Activated CD4-positive, alpha-beta T cell treated with anti-CD3 and anti-CD28 coated beads for 1 hour (primary cell): ENCODE data around the gene PXDC1.
"Not testable (repeated sequence)": the region's sequence is repeated elsewhere in the genome, so short reads cannot be mapped to it uniquely, and the experiment has no call there.

Source experiments
- DNase-seq: peaks from one replicate; pipeline ENCODE4 v3.0.0-alpha.2; 2020

PXDC1 gene

DNA sequence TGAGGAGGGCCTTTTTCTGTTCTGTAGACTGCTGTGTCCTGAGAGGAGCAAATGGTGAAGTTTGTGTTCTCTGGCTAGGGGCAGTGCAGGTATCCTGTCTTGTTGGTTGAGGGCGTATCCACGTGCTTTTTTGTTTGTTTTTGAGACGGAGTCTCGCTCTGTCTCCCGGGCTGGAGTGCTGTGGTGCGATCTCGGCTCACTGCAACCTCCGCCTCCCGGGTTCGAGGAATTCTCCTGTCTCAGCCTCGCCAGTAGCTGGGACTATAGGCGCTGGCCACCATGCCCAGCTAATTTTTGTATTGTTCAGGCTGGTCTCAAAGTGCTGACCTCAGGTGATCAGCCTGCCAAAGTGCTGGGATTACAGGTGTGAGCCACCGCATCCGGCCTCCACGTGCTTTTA lies 10.8 kb upstream of the PXDC1 start:
- DNase-seq, result no peak

DNA sequence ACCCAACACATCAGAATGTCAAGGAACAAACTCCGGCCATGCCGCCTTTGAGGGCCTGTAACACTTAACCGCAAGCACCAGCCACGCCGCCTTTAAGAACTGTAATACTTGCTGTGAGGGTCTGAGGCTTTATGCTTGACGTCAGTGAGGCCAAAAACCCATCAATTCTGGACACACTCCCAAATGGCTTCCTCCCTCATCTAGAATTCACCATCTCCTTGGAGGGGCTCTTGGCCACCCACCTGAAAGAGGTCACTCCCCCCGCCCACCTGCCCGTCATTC lies 10.4 kb upstream of the PXDC1 start:
- no peak for DNase-seq

DNA sequence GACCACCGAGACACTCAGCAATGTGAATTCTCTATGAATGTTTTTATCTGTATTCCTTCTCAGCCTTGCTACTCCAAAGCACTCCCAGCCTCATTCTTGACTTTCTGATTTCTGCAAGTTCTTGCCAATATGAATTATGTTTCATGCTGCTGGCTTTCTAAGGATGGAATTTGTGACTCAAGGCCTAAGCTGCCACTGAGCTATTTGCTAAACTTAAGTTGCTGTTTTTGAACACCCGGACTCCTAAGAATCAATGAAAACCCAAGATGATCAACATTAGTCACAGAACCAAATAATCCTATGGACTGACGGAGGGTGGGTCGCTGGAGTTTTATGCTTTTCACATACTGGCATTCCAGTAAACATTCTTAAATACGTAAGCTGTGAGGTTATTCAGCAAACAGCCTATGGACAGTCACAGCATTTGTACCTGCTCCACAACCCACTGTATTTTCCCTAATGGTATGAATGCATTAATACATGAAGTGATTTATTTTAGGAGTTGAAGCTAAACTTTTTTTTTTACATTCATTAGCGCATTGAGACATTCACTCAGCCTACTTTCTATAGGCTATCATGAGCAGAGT lies 8.2 kb upstream of the PXDC1 start:
- no peak for DNase-seq

DNA sequence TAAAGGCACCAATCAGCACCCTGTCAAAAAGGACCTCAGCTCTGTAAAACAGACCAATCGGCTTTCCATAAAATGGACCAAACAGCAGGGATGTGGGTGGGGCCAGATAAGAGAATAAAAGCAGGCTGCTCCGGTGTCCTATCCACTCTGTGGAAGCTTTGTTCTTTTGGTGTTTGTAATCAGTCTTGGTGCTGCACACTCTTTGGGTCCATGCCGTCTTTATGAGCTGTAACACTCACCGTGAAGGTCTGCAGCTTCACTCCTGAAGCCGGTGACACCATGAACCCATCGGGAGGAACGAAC lies 7.3 kb upstream of the PXDC1 start:
- no peak for DNase-seq

DNA sequence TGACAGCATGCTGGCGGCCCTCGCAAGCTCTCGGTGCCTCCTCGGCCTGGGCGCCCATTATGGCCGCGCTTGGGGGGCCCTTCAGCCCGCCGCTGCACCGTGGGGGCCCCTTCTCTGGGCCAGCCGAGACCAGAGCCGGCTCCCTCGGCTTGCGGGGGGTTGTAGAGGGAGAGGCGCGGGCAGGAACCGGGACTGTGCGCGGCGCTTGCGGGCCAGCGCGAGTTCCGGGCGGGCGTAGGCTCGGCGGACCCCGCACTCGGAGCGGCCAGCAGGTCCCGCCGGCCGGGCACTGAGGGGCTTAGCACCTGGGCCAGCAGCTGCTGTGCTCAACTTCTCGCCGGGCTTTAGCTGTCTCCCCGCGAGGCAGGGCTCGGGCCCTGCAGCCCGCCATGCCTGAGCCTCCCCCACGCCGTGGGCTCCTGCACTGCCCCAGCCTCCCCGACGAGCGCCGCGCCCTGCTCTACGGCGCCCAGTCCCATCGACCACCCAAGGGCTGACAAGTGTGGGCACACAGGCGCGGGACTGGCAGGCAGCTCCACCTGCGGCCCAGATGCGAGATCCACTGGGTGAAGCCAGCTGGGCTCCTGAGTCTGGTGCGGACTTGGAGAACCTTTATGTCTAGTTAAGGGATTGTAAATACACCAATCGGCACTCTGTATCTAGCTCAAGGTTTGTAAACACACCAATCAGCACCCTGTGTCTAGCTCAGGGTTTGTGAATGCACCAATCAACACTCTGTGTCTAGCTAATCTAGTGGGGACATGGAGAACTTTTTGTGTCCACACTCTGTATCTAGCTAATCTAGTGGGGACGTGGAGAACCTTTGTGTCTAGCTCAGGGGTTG lies 6.7 kb upstream of the PXDC1 start:
- not testable (repeated sequence) for DNase-seq

DNA sequence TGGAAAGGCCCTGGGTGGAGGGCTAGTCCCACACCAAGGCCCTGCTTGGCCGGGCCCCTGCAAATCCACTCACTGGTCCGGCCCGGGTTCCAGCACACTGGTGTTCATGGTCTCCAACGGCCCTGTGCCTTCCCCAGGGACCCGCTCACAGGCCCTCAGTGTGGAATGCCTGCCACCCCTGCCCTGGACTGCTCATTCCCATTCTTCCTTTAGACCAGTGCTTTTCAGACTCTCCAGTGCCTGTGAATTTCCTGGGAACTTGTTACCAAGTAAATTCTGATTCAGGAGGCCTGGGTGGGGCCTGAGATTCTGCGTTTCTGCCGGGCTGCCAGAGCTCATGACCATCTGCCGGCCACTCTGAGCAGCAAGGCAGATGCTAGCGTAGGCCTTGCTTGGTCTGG lies 5.7 kb upstream of the PXDC1 start:
- no peak for DNase-seq

DNA sequence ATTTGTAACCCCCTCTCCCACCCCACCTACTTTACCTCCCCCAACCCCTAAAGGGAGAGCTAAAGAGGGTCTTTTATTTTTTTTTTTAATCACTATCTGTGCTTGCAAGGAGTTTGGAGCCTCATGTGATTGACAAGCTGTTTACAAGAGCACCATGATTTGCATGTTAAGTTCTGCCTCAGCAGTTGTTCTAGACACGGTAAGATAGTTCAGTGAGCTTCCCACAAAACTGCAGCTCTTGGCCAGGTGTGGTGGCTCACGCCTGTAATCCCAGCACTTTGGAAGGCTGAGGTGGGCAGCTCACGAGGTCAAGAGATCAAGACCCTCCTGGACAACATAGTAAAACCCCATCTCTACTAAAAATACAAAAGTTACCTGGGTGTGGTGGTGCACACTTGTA lies 5.0 kb upstream of the PXDC1 start:
- no peak for DNase-seq

DNA sequence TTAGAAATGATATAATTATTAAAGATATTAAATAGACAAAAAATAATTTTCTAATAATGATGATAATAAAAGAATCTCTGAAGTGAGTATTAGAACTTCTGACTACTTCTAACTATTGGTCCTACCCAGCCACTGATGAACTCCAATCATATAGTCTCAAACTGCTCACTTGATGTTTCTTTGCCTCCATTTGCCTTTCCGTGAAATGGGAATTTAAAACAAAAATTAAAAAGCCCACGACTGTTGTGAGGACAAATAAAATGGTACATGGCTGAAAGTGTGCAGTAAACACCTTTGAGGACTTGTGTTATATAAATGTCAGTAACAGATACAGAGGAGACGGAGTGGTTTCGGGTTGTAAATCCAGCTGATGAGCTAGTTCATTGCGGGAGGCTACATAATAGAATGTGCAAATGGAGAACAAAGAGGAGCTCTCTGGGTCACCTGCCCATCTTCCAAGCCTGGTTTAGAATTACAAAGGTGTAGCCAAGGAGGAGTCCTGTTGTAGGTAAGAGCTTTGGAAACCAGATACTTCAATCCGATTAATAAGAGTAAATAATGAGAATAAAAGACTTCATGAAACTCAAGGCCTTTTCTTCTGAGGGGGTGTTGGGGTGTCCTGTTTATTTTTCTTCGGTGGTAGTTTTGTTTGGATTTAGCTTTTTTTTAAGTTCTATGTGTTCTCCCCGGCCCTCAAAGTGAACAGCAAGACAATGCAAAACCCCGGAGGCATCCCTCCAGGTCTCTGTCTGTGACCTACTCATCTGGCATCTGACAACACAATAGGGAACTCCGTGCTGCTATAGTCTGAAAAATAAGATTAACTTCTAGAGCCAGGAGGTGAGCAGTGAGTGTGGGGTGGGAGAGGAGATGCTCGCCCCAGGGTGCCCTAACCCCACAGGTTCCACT lies 4.4 kb upstream of the PXDC1 start:
- no peak for DNase-seq

DNA sequence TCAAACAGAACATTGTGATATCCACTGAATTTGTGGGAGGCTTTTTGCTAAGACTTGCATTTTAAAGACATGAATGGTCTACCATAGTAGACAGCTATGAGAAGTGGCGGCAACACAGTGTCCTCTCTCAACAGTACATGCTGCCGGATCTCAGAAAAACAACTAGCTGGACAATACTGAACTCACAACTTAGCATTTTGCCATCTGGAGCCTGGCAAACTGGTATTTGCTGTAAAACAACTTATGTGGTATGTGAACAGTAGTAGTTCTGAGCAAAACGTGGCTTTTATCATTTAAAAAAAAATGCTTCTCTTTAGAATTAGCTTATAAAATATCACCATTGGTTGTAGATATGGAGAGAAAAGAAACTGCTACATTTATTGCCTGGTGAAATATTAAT lies 3.3 kb upstream of the PXDC1 start:
- no peak for DNase-seq

DNA sequence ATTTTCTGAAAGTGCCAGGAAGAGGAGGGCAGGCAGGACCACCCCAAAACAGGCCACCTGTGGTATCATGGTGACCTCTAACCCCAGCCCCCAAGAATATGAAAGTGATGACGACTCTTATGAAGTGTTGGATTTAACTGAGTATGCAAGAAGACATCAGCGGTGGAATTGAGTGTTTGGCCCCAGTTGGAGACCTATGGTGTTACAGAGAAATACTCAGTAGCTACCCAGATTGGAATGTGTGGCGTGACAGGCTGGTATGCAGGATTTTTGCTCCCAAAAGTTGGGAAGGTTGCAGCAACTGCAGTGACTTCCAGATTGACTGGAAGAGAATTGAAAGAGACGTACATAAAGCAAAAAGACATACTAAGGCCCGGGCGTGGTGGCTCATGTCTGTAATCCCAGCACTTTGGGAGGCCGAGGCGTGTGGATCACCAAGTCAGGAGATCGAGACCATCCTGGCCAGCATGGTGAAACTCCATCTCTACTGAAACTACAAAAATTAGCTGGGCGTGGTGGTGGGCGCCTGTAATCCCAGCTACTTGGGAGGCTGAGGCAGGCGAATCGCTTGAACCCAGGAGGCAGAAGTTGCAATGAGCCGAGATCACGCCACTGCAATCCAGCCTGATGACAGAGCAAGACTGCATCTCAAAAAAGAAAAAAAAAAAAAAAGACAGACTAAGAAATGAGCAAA lies 2.7 kb upstream of the PXDC1 start:
- not testable (repeated sequence) for DNase-seq

DNA sequence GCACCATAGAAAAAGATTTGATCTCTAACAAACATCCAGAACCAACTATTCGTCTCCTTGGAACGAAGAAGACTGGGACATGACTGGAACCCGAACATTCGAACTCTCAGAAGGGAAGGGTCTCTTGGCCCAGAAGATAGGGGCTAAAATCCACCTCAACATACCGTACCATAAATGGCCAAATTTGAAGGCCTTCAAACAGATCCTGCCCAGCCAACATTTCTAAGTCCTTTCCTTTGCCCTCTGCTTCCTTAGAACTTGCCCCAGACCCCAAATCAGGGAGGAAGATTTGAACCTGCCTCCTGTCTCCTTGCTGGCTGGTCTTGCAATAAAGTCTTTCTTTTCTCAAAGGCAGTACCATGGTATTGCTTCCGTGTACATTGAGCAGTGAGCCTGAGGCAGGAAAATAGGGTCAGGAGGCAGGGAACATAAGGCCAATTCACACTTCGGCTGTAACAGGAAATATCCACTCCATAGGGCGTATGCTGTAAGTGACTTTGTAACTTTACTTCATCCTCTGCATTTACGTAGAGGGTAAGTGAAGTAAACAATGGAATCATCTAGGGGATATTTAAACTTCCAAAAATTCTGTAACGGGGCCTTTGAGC lies 1.8 kb upstream of the PXDC1 start:
- no peak for DNase-seq

DNA sequence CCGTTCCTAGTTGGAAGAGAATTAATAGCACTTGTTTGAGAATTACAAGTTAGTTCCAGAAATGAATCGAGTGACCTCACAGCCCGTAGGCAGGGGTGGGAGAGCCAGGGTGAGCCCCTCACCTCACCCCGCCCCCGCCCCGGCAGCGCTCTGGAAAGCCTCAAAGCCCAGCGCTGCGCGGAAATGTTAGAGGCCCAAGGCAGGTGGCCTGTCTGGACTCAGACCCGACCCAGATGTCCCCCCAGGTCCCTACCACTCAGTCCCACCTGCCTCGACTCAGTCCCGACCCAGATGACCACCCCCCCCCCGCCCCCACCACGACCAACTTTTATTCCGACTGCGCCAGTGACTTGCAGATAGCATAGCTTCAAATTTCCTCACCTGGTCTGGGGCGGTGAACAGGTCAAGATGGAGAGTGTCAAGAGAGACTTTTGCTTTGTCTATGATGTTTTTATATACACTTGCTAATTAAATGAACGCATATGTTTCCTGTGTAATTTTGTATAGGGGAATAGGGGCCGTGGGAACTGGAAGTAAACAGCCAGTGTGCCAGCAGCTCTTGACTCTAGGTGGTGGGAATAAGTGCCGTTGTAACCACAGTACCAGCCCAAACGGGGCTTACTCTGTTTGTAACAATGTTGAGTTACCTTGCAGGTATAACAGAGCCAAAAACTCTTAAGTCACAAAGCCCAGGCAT lies 1.2 kb upstream of the PXDC1 start:
- no peak for DNase-seq

DNA sequence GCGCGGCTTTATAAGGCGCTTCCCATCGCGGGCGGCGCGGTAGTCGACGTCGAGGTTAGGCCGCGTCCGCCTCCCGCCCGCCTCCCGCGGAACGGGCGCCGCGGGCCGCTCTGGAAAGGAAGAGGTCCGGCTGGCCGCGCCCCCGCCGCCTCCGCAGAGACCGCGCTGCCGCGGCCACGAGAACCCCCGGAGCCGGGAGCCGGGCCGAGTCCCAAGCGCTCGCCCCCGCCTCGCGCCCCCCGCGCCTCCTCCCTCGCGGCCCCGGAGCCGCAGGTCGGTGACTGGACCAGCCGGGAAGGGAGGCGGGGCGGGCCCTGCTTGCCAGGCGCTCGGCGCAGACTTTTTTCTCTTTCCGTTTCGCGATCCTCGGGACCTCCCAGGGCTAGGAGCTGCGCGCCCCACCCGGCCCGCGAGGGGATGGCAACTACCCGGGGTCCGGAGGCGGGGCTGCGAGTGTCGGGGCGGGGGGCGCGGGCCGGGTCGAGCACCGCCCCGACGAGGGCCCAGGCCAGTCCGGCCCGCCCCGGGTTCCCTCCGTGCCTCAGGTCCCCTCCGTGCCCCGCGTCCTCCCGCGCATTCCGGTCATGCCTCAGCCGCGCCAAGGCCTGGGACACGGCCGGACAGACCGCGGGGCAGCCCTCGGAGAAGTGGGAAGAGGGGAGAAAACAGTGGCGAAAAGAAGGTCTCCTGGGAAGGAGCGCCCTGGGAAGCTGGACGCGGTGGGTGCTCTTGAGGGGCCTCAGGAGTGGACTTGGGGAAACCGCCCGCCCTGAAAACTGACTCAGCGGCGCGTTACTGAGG lies 417 bp upstream of the PXDC1 start:
- DNase-seq, result peak; percentile 38

DNA sequence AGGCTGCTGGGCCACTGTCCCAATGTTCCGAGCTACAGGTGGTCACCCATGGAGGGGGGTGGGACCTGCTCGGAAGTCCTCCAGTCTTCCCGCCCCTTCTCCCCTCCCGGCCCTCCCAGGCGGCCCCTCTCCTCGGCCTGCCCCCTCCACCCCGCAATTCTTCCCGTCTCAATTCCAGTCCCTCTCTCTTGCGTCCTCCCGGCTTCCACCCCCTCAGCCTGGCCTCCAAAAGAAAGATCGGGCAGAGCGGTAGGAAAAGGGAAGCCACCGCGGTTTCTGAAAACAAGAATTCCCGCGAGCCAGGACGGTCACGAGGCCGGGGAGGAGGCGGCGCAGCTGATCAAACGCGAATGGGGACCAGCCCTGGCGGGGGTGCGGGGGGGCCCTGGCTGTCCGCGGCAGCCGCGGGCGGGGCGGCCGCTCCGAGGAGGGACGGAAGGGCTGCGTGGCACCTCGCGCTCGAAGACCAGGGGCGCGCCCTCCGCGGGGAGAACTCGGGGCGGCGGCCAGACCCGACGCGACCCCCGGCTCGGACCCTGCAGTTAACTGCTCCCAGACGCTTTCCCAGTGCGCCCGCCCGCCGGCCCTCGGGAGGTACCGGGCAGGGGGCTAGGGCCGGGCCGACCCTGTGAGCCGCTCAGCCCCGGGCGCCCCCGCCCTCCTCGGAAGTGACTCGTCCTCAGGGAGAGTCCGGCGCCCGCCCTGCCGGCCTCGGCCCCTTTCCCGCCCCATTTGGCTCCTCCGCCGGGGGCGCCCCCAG lies 1.0 kb downstream of the PXDC1 start:
- no peak for DNase-seq

DNA sequence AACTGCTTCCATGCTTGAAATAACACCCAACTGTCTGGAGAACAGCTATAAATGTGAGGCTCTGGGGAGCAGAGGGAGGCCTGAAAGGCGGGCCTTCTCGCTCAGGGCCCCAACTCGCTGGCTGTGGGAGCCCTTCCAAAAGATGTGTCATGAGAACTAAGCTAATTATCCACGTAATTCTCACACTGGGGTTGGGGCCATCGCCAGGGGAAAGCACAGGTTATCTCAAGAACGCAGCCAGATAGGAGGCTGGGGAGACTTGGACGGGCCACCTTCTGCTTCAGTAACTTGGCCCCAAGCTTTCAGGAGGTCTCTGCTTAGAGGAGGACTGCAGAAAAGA lies 1.6 kb downstream of the PXDC1 start:
- DNase-seq, result no peak

DNA sequence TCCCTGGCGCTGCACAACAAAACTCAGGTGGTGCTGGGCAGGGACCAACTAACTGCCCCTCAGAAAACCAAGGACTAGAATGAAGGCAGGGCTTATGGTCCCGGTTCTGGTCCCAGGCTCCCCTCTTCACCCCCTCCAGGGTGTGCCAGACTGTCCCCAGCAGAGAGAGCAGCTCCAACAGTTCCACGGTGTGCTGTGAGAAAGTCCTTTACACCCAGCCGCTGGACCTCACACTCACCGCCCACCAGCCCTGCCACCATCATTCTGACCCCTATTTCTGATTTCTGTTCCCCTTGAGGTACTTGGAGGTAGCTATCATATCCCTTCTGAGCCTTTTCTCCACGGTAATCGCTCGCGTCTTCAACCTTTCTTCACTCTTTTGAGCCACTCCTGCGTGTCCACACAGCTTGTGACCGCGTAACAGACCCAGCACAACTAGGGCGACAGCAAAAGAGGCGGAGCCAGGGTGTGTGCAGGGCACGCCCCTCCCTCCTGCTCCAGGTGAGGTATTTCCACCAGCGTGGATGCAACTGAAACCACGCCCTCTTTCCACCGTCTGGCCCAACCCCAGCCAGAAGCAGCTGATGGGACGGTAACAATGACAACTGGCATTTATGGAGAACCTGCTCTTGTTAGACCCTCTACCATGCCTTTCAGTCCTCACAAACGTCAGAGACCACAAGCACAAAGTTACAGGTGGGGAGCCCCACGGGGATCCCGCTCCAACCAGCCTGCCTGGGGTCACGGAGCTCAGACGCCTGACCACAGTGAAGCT lies 2.3 kb downstream of the PXDC1 start:
- DNase-seq, result no peak

DNA sequence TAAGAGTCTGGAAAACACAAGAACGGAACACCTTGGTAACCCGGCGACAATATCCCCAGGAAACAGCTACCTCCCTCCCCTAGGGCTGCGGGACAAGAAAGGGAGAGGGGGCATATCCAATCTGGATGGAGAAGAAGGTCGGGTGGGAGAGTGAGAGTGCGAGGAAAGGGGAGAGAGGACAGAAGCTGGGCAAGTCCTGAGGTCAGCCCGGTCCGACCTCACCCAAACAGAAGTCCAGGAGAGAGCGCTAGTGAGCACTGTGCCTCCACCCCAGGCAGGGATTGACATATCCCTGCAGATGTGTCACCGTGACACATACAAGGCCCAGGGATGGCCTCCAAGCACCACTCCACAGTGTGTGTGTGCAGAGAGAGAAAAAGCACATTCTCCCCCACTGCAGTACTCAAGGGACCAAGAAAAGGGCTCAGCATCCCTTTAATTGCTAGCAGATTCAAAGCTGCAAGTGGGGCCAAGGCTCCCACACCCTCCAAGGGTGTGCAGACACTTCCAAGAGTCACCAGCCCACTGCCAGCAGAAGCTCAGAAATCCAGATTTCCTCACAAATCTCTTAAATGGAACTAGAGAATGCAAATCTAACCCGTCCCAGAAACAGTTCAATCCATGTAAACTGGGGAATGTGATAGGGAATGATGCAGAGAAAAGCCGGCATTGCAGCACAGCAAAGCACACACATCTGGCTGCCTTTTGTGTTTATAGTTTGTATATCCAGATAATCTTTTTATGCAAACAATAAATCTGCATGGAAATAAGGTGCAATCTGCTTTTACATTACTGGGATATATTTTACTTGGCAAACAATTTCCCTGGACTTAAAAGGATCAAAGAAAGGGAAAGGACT lies 3.1 kb downstream of the PXDC1 start:
- no peak for DNase-seq

DNA sequence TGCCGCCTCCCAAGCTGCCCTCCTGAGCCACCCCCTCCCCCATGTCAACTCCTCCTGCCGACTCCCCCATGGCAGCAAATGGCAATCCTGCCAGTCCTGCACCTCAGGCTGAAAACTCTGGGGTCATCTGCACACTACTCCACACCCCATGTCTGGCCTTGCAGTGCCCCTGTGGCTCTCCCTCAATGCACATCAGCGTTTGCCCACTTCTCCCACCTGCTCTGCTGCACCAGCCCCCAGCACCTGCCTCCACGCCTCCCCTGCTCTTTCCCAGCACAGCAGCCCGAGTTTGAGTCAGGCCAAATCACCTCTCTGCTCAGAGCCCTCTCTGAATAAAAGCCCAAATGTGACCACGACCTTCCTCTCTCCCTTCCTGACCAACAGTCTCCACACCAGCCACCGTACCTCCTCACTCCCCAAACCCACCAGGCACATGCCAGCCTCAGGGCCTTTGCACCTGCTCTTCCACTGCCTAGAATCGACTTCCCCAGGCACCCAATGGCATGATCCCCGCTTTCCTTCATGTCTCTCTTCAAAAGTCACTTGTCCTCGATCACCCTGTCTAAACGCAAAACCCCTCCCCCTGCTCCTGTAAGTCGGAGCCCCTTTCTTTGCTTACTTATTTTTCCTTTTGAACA lies 4.3 kb downstream of the PXDC1 start:
- DNase-seq, result no peak

DNA sequence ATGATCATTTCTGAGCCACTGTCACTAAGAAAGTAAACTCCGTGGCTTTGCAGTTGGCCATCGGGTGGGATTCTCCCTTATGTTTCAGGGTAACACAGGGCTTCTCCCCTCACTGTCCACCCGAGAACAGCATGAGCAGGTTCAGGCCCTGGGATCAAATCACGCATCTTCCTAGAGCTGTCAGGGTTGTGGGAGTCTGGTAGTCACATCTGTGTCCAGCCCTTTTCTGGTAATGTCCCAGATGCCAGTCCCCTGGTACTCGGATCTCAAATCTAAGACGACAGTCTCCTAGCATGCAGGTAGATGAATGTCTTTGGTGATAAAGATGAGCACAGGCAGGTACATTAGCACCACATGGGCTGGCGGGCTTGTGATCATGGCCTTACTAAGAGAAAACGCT lies 4.8 kb downstream of the PXDC1 start:
- DNase-seq, result no peak
